HepG2 (cell line): Measurements from ENCODE around the gene C16orf89. TPM values are rescaled to one million over a fixed set of nuclear protein-coding genes. Genes with fewer than 3 reads are reported as not detected.

Source experiments
- PHF21A ChIP-seq: sonication (generic); formaldehyde crosslinking; IDR thresholded peaks from 2 replicates; pipeline ENCODE4 v1.5.0; 2020; ENCODE audit warnings: mild to moderate bottlenecking, missing genetic modification reagents
- RCOR2 ChIP-seq: IDR thresholded peaks from 2 replicates; pipeline ENCODE4 v1.6.1; 2016; ENCODE audit warnings: missing biosample characterization, missing genetic modification reagents
- U2AF1 ChIP-seq: fragments of 200-400 bp; formaldehyde crosslinking; optimal IDR thresholded peaks from 2 replicates; pipeline ENCODE3; 2017; ENCODE audit warnings: mild to moderate bottlenecking, low read depth, low read length
- ZBTB20 ChIP-seq: sonication (generic); formaldehyde crosslinking; IDR thresholded peaks from 2 replicates; pipeline ENCODE4 v1.8.1; 2023; ENCODE audit warnings: missing genetic modification reagents, low read depth, mild to moderate bottlenecking, borderline replicate concordance
- polyA plus RNA-seq, 8 experiments: library from polyadenylated mRNA; depleted of rRNA in 3 of 8; stranded (reverse) in 7 of 8; unstranded in 1 of 8; fragments of >200 nt; fragmentation: Illumina TruSeq in 4 of 8; extraction: Trizol in 4 of 8; gene quantifications; 2 replicates each; pipeline versions ENCODE4 v1.2.1 to v1.2.3, GENCODE V29; 2011 to 2016; ENCODE audit warnings: low read depth in 4 of 8, missing spikeins in 1 of 8, mixed read lengths in 1 of 8; ENCODE audit not compliant: insufficient read depth in 1 of 8
- total RNA-seq, 5 experiments: library from RNA; depleted of rRNA; stranded (reverse); fragments of >200 nt; fragmentation: Illumina TruSeq; extraction: Trizol; gene quantifications; 2 replicates each; pipeline ENCODE4 v1.2.3, GENCODE V29; 2016; ENCODE audit warnings: low read depth in 1 of 5
- TF ChIP-seq, protein P1 (sequence below): sonication (generic); formaldehyde crosslinking; IDR thresholded peaks from 2 replicates; pipeline ENCODE4 v1.4.0; 2020; ENCODE audit warnings: mild to moderate bottlenecking, missing genetic modification reagents
- TF ChIP-seq, protein P2 (sequence below): IDR thresholded peaks from 2 replicates; pipeline ENCODE4 v1.4.0; 2020; ENCODE audit warnings: mild to moderate bottlenecking, missing genetic modification reagents
- TF ChIP-seq, protein P3 (sequence below): IDR thresholded peaks from 2 replicates; pipeline ENCODE4 v1.6.1; 2012; ENCODE audit warnings: low read depth, low read length, improper control_type of control experiment
- TF ChIP-seq, protein P4 (sequence below), 2 experiments: fragments of 450-650 bp in 1 of 2; sonication (generic) in 1 of 2; formaldehyde crosslinking; IDR thresholded peaks; 2 replicates each; pipeline versions ENCODE4 v1.5.0 to v1.8.0; 2020 to 2022; ENCODE audit warnings: mild to moderate bottlenecking in 1 of 2, missing genetic modification reagents in 1 of 2

Gene C16orf89
- total and polyA plus RNA-seq, 2 of the 13 experiments (the other 11 are each of a cell fraction or from before 2014, with no cell fraction given): 1.9 to 3.4 TPM

DNA sequence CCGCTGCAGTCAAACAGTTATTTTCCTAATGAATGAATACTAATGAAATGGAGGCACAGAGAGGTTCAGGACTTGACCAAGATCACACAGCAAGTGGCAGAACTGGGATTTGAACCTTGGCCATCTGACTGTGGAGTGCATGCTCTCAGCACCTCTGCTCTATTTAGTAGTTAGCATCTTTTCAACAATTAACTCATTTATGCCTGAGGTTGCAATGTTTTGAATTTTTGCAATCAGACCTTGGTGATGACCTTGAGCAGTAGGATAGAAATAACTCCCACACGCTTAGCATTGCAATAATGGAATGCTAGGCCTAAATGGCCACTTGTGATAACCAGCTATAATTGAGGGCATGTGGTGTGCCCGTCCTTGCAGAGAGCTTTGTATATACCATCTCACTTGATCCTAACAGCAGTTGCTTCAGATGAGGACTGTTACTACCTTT, 63.0 kb downstream of the C16orf89 start (continued):
- TF ChIP-seq RCOR2 (CRISPR knock-in tag) (peak; percentile 51; the same call in 1 of the 2 replicates), U2AF1 (no peak), ZBTB20 (CRISPR knock-in tag) (no peak), PHF21A (CRISPR knock-in tag) (peak; percentile 43; the same call in 1 of the 2 replicates)
- TF ChIP-seq, protein P1, sequence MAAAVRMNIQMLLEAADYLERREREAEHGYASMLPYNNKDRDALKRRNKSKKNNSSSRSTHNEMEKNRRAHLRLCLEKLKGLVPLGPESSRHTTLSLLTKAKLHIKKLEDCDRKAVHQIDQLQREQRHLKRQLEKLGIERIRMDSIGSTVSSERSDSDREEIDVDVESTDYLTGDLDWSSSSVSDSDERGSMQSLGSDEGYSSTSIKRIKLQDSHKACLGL (CRISPR knock-in tag): no peak
- TF ChIP-seq, protein P2, sequence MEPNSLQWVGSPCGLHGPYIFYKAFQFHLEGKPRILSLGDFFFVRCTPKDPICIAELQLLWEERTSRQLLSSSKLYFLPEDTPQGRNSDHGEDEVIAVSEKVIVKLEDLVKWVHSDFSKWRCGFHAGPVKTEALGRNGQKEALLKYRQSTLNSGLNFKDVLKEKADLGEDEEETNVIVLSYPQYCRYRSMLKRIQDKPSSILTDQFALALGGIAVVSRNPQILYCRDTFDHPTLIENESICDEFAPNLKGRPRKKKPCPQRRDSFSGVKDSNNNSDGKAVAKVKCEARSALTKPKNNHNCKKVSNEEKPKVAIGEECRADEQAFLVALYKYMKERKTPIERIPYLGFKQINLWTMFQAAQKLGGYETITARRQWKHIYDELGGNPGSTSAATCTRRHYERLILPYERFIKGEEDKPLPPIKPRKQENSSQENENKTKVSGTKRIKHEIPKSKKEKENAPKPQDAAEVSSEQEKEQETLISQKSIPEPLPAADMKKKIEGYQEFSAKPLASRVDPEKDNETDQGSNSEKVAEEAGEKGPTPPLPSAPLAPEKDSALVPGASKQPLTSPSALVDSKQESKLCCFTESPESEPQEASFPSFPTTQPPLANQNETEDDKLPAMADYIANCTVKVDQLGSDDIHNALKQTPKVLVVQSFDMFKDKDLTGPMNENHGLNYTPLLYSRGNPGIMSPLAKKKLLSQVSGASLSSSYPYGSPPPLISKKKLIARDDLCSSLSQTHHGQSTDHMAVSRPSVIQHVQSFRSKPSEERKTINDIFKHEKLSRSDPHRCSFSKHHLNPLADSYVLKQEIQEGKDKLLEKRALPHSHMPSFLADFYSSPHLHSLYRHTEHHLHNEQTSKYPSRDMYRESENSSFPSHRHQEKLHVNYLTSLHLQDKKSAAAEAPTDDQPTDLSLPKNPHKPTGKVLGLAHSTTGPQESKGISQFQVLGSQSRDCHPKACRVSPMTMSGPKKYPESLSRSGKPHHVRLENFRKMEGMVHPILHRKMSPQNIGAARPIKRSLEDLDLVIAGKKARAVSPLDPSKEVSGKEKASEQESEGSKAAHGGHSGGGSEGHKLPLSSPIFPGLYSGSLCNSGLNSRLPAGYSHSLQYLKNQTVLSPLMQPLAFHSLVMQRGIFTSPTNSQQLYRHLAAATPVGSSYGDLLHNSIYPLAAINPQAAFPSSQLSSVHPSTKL: peak; percentile 61
- TF ChIP-seq, protein P3, sequence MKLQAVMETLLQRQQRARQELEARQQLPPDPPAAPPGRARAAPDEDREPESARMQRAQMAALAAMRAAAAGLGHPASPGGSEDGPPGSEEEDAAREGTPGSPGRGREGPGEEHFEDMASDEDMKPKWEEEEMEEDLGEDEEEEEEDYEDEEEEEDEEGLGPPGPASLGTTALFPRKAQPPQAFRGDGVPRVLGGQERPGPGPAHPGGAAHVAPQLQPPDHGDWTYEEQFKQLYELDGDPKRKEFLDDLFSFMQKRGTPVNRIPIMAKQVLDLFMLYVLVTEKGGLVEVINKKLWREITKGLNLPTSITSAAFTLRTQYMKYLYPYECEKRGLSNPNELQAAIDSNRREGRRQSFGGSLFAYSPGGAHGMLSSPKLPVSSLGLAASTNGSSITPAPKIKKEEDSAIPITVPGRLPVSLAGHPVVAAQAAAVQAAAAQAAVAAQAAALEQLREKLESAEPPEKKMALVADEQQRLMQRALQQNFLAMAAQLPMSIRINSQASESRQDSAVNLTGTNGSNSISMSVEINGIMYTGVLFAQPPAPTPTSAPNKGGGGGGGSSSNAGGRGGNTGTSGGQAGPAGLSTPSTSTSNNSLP: peak; percentile 43; the same call in 1 of the 2 replicates
- TF ChIP-seq, protein P4, sequence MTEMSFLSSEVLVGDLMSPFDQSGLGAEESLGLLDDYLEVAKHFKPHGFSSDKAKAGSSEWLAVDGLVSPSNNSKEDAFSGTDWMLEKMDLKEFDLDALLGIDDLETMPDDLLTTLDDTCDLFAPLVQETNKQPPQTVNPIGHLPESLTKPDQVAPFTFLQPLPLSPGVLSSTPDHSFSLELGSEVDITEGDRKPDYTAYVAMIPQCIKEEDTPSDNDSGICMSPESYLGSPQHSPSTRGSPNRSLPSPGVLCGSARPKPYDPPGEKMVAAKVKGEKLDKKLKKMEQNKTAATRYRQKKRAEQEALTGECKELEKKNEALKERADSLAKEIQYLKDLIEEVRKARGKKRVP (CRISPR knock-in tag; IDR thresholded peaks at IDR 0.05): peak in 1 of 2 experiments; percentile 54; a peak in 1 of 4 replicates
